ENCODE measurements around the gene BBS5.
"Not testable (repeated sequence)": the region's sequence is repeated elsewhere in the genome, so short reads cannot be mapped to it uniquely, and the experiment has no call there.

BBS5 gene

DNA sequence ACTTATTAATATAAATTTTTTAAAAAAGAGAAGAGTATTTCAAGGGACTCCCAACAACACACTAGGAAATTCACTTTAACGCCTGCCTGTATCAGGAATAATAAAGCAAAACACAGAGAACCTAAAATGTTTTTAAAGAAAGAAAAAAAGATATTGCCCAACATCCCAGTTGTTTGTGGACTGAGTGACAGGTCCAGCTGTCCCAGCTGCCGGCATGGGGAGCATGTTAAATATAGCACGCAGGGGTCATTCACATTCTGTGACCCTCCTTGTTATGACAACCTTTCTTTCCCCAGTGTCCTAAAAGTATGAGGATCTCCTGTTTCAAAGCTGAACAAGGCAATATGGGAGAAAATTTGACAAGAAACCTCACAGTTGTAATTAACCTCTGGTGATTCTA lies 34.6 kb downstream of the BBS5 start:
- Histone ChIP-seq H3K4me3 (ENCODE audit: low read depth, low read length, poor library complexity, severe bottlenecking) (no peak overlapping the region), H3K4me2 (ENCODE audit: low read length) (no peak overlapping the region), H3K27ac (ENCODE audit: low read depth, low read length, poor library complexity, severe bottlenecking) (no peak overlapping the region), H3K79me2 (ENCODE audit: insufficient read depth, low read length) (no peaks in the 10 kb centered on the region), H3K27me3 (ENCODE audit: insufficient read depth, low read length) (no peaks in the 10 kb centered on the region), H3F3A (ENCODE audit: insufficient read depth, low read length) (no peaks in the 10 kb centered on the region), H3K9me2 (ENCODE audit: low read depth, low read length) (no peaks in the 10 kb centered on the region), H4K20me1 (ENCODE audit: insufficient read depth, low read length) (no peaks in the 10 kb centered on the region), H3K9ac (ENCODE audit: low read length) (no peak overlapping the region), H3K36me3 (ENCODE audit: insufficient read depth, low read length) (no peaks in the 10 kb centered on the region), H3K9me3 (ENCODE audit: low read length) (no peaks in the 10 kb centered on the region), H3K4me1 (ENCODE audit: insufficient read depth, low read length, severe bottlenecking) (no peaks in the 10 kb centered on the region), H2AFZ (ENCODE audit: low read length) (no peak overlapping the region)
- TF ChIP-seq, protein P1, sequence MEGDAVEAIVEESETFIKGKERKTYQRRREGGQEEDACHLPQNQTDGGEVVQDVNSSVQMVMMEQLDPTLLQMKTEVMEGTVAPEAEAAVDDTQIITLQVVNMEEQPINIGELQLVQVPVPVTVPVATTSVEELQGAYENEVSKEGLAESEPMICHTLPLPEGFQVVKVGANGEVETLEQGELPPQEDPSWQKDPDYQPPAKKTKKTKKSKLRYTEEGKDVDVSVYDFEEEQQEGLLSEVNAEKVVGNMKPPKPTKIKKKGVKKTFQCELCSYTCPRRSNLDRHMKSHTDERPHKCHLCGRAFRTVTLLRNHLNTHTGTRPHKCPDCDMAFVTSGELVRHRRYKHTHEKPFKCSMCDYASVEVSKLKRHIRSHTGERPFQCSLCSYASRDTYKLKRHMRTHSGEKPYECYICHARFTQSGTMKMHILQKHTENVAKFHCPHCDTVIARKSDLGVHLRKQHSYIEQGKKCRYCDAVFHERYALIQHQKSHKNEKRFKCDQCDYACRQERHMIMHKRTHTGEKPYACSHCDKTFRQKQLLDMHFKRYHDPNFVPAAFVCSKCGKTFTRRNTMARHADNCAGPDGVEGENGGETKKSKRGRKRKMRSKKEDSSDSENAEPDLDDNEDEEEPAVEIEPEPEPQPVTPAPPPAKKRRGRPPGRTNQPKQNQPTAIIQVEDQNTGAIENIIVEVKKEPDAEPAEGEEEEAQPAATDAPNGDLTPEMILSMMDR (IDR thresholded peaks at IDR 0.05; ENCODE audit: low read length): no peak
- no peak for TF ChIP-seq EZH2 (IDR thresholded peaks at IDR 0.05; ENCODE audit: borderline replicate concordance, low read length)

DNA sequence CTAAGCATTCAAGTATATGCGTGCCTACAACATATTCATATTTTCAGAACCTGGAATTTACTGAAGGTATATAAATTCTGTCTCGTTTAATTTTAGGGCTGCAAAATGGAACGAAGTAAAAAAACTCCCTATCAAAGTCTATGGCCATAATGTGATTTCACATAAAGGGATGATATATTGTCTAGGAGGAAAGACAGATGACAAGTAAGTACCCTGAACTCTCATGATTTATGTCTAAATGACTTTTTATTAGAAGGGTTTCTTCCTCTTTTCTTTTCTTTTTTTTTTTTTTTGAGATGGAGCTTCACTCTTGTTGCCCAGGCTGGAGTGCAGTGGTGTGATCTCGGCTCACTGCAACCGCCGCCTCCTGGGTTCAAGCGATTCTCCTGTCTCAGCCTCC lies 35.5 kb downstream of the BBS5 start:
- not testable (repeated sequence) for H3K36me3 ChIP-seq (ENCODE audit: insufficient read depth, low read length); H3K27ac ChIP-seq (ENCODE audit: low read depth, low read length, poor library complexity, severe bottlenecking); H3K4me3 ChIP-seq (ENCODE audit: low read depth, low read length, poor library complexity, severe bottlenecking); H3K4me1 ChIP-seq (ENCODE audit: insufficient read depth, low read length, severe bottlenecking); H2AFZ ChIP-seq (ENCODE audit: low read length); H3K9me3 ChIP-seq (ENCODE audit: low read length); H4K20me1 ChIP-seq (ENCODE audit: insufficient read depth, low read length); H3K27me3 ChIP-seq (ENCODE audit: insufficient read depth, low read length); H3K9me2 ChIP-seq (ENCODE audit: low read depth, low read length); H3F3A ChIP-seq (ENCODE audit: insufficient read depth, low read length); H3K4me2 ChIP-seq (ENCODE audit: low read length); H3K9ac ChIP-seq (ENCODE audit: low read length); H3K79me2 ChIP-seq (ENCODE audit: insufficient read depth, low read length)

DNA sequence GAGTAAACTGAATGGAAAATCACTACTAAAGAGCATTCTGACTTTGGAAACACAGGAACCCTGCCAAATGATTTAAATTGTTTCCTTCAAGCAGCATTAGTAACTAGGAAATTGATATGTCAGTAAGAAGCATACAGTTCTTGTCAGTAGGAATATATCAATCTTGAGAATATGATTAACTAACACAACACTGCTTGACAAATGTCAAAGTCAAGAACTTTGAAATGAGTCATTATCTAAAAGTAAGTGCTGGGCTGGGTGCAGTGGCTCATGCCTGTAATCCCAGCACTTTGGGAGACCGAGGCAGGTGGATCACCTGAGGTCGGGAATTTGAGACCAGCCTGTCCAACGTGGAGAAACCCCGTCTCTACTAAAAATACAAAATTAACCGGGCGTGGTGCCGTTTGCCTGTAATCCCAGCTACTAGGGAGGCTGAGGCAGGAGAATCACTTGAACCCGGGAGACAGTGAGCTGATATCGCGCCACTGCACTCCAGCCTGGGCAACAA lies 37.2 kb downstream of the BBS5 start:
- H3K27me3 ChIP-seq (ENCODE audit: insufficient read depth, low read length); H3K36me3 ChIP-seq (ENCODE audit: insufficient read depth, low read length); H3F3A ChIP-seq (ENCODE audit: insufficient read depth, low read length); H3K27ac ChIP-seq (ENCODE audit: low read depth, low read length, poor library complexity, severe bottlenecking); H3K9me2 ChIP-seq (ENCODE audit: low read depth, low read length); H3K79me2 ChIP-seq (ENCODE audit: insufficient read depth, low read length); H3K4me2 ChIP-seq (ENCODE audit: low read length); H3K4me3 ChIP-seq (ENCODE audit: low read depth, low read length, poor library complexity, severe bottlenecking); H3K9ac ChIP-seq (ENCODE audit: low read length); H3K9me3 ChIP-seq (ENCODE audit: low read length); H3K4me1 ChIP-seq (ENCODE audit: insufficient read depth, low read length, severe bottlenecking); H4K20me1 ChIP-seq (ENCODE audit: insufficient read depth, low read length); H2AFZ ChIP-seq (ENCODE audit: low read length): not testable (repeated sequence)

DNA sequence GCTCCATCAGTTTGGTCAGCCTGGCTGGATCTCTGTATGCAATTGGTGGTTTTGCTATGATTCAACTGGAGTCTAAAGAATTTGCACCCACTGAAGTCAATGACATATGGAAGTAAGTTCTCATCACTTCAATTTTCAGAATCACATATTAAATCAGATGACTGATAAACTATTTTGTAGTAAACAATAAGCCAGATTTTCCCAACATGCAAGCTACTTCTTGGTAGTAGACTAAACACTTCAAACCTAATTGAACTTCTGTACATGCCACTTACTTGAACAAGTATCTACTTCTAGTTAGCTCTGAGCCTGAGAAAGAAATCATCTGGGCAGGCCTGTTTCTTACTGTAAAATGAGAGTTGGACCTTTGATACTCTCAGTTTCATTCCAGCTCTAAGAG lies 41.6 kb downstream of the BBS5 start:
- Histone ChIP-seq H3K36me3 (ENCODE audit: insufficient read depth, low read length) (no peaks in the 10 kb centered on the region), H3K27ac (ENCODE audit: low read depth, low read length, poor library complexity, severe bottlenecking) (no peak overlapping the region), H2AFZ (ENCODE audit: low read length) (no peak overlapping the region), H3F3A (ENCODE audit: insufficient read depth, low read length) (no peaks in the 10 kb centered on the region), H3K9me3 (ENCODE audit: low read length) (no peaks in the 10 kb centered on the region), H3K27me3 (ENCODE audit: insufficient read depth, low read length) (no peaks in the 10 kb centered on the region), H3K4me3 (ENCODE audit: low read depth, low read length, poor library complexity, severe bottlenecking) (no peak overlapping the region), H3K9me2 (ENCODE audit: low read depth, low read length) (no peaks in the 10 kb centered on the region), H3K4me2 (ENCODE audit: low read length) (no peak overlapping the region), H3K4me1 (ENCODE audit: insufficient read depth, low read length, severe bottlenecking) (no peaks in the 10 kb centered on the region), H3K79me2 (ENCODE audit: insufficient read depth, low read length) (no peaks in the 10 kb centered on the region), H3K9ac (ENCODE audit: low read length) (no peak overlapping the region), H4K20me1 (ENCODE audit: insufficient read depth, low read length) (no peaks in the 10 kb centered on the region)
- no peak for TF ChIP-seq EZH2 (IDR thresholded peaks at IDR 0.05; ENCODE audit: borderline replicate concordance, low read length)
- TF ChIP-seq, protein P1 (IDR thresholded peaks at IDR 0.05; ENCODE audit: low read length): no peak

Measured in OCI-LY1 (cell line).